ENCODE results near the gene ACTL9. TPM values are rescaled to one million over a fixed set of nuclear protein-coding genes. Genes with fewer than 3 reads are reported as not detected.

The ACTL9 gene
- polyA plus RNA-seq, 1 of the 3 experiments (the other 2 are of a cell fraction) = not detected

DNA sequence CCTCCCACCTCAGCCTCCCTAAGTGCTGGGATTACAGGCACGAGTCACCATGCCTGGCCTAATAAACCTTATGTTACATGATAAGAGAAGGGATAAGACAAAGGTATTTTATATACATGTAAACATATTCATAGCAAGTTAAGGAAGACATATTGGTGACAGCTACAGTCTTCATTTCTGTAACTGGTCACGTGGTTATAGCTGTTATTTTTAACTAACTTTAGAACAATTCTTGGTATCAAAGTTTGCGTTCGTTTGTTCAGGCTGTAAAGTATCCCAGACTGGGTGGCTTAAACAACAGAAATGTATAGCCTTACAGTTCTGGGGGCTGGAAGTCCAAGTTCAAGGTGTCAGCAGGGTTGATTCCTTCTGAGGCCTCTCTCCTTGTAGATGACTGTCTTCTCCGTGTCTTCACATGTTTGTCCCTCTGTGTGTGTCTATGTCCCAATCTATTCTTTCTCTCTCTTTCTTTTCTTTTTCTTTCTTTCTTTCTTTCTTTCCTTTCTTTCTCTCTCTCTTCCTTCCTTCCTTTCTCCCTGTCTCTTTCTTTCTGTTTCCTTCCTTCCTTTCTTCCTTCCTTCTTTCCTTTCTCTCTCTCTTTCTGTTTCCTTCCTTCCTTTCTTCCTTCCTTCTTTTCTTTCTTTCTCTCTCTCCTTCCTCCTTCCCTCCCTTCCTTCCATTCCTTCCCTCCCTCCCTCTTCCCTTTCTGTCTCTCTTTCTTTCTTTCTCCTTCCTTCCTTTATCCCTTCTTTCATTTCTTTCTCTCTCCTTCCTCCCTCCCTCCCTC, 7.6 kb downstream of the ACTL9 start:
- WGBS (ENCODE audit: low lambda C conversion rate) = 6% methylated on average over 5 of the region's 5 CpGs
- Histone ChIP-seq H3K27me3 (ENCODE audit: insufficient read depth) (peaks cover 11% of the 10 kb centered on the region; the same call in 1 of the 2 replicates), H3K4me3 (ENCODE audit: low read depth in 2 of 2, low read length in 1 of 2) (no peak overlapping the region), H3K4me2 (no peak overlapping the region), H3K4me1 (ENCODE audit: control insufficient read depth in 1 of 2, insufficient read depth in 2 of 2, low read depth in 1 of 2, low read length in 1 of 2) (no peaks in the 10 kb centered on the region), H4K20me1 (ENCODE audit: insufficient read depth) (no peaks in the 10 kb centered on the region), H3K27ac (ENCODE audit: low read depth in 2 of 2, low read length in 1 of 2) (no peak overlapping the region), H3K36me3 (replicated peaks in 1 of 2; ENCODE audit: control insufficient read depth in 1 of 2, insufficient read depth in 2 of 2, low read length in 1 of 2) (no peaks in the 10 kb centered on the region), H3K9me2 (no peaks in the 10 kb centered on the region), H3K79me2 (ENCODE audit: insufficient read depth) (no peaks in the 10 kb centered on the region), H3K9ac (no peak overlapping the region), H3F3A (replicated peaks; ENCODE audit: insufficient read depth) (no peaks in the 10 kb centered on the region), H3K9me3 (no peaks in the 10 kb centered on the region), H2AFZ (ENCODE audit: low read depth) (no peak overlapping the region)
- DNase-seq = no peak
- POLR2A ChIA-PET = no interaction called here
- CTCF ChIA-PET = interaction anchor here (2.4 kb wide), 1 partner anchor 110 kb away, joined by 7 read pairs; no protein-coding TSS in a partner anchor
- TF ChIP-seq RXRA (IDR thresholded peaks at IDR 0.05; ENCODE audit: borderline replicate concordance, low read depth) = no peak
- no peak for TF ChIP-seq USF1 (IDR thresholded peaks at IDR 0.05; ENCODE audit: borderline replicate concordance, low read depth)
- TF ChIP-seq SMC3 (IDR thresholded peaks at IDR 0.05; ENCODE audit: low read depth, low read length) = no peak
- TF ChIP-seq FOXJ3 (CRISPR knock-in tag; IDR thresholded peaks at IDR 0.05) = no peak
- TF ChIP-seq TEAD4 (IDR thresholded peaks at IDR 0.05; ENCODE audit: borderline replicate concordance, insufficient read depth) = no peak
- no peak for TF ChIP-seq GATA2 (CRISPR knock-in tag; IDR thresholded peaks at IDR 0.05)
- TF ChIP-seq EP300 (IDR thresholded peaks at IDR 0.05; ENCODE audit: borderline replicate concordance in 1 of 2, low read depth in 1 of 2, low read length in 1 of 2) = no peak
- TF ChIP-seq, protein P1, sequence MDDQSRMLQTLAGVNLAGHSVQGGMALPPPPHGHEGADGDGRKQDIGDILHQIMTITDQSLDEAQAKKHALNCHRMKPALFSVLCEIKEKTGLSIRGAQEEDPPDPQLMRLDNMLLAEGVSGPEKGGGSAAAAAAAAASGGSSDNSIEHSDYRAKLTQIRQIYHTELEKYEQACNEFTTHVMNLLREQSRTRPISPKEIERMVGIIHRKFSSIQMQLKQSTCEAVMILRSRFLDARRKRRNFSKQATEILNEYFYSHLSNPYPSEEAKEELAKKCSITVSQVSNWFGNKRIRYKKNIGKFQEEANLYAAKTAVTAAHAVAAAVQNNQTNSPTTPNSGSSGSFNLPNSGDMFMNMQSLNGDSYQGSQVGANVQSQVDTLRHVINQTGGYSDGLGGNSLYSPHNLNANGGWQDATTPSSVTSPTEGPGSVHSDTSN (IDR thresholded peaks at IDR 0.05) = no peak
- no peak for TF ChIP-seq TCF12 (IDR thresholded peaks at IDR 0.05)
- TF ChIP-seq, protein P2, sequence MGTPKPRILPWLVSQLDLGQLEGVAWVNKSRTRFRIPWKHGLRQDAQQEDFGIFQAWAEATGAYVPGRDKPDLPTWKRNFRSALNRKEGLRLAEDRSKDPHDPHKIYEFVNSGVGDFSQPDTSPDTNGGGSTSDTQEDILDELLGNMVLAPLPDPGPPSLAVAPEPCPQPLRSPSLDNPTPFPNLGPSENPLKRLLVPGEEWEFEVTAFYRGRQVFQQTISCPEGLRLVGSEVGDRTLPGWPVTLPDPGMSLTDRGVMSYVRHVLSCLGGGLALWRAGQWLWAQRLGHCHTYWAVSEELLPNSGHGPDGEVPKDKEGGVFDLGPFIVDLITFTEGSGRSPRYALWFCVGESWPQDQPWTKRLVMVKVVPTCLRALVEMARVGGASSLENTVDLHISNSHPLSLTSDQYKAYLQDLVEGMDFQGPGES (IDR thresholded peaks at IDR 0.05; ENCODE audit: low read depth, low read length) = no peak
- no peak for TF ChIP-seq SIN3A (IDR thresholded peaks at IDR 0.05; ENCODE audit: borderline replicate concordance, low read depth, low read length)
- TF ChIP-seq CHD2 (IDR thresholded peaks at IDR 0.05; ENCODE audit: low read length, partially characterized antibody) = no peak
- no peak for TF ChIP-seq RCOR1 (IDR thresholded peaks at IDR 0.05; ENCODE audit: low read length)
- no peak for TF ChIP-seq FOXM1 (IDR thresholded peaks at IDR 0.05; ENCODE audit: low read depth)

DNA sequence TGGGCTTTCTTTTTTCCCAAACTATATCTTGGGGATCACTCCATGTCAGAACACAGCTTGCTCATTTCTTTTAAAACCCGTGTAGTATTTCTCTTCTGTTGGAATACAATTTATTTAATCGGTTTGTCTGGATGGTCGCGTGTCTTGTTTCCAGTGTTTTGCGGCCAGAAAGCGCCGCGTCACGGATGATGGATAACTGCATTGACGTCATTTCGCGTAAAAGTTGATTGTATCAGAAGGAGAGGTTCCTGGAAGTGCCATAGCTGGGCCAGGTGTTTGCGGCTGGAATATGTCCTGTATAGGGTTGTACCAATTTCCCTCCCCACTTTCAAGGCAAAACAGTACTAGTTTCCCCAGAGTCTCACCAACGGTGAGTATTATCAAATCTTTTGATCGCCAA, 9.7 kb downstream of the ACTL9 start:
- H3K4me2 ChIP-seq = no peak overlapping the region
- 33% methylated on average over 15 of the region's 15 CpGs for WGBS (ENCODE audit: low lambda C conversion rate)
- DNase-seq = no peak
- H3K9me3 ChIP-seq = no peaks in the 10 kb centered on the region
- POLR2A ChIA-PET = no interaction called here
- no peak overlapping the region for H3K4me3 ChIP-seq (ENCODE audit: low read depth in 2 of 2, low read length in 1 of 2)
- CTCF ChIA-PET = interaction anchor here (1.5 to 2.4 kb wide), 2 partner anchors 35 to 108 kb away, joined by 4 to 7 read pairs; no protein-coding TSS in a partner anchor
- no peaks in the 10 kb centered on the region for H3F3A ChIP-seq (replicated peaks; ENCODE audit: insufficient read depth)
- peaks cover 11% of the 10 kb centered on the region; the same call in 1 of the 2 replicates for H3K27me3 ChIP-seq (ENCODE audit: insufficient read depth)
- H4K20me1 ChIP-seq (ENCODE audit: insufficient read depth) = no peaks in the 10 kb centered on the region
- no peaks in the 10 kb centered on the region for H3K4me1 ChIP-seq (ENCODE audit: control insufficient read depth in 1 of 2, insufficient read depth in 2 of 2, low read depth in 1 of 2, low read length in 1 of 2)
- H3K27ac ChIP-seq (ENCODE audit: low read depth in 2 of 2, low read length in 1 of 2) = no peak overlapping the region
- no peak overlapping the region for H2AFZ ChIP-seq (ENCODE audit: low read depth)
- H3K9me2 ChIP-seq = no peaks in the 10 kb centered on the region
- no peak overlapping the region for H3K9ac ChIP-seq
- H3K36me3 ChIP-seq (replicated peaks in 1 of 2; ENCODE audit: control insufficient read depth in 1 of 2, insufficient read depth in 2 of 2, low read length in 1 of 2) = no peaks in the 10 kb centered on the region
- H3K79me2 ChIP-seq (ENCODE audit: insufficient read depth) = no peaks in the 10 kb centered on the region
- TF ChIP-seq EZH2phosphoT487 (IDR thresholded peaks at IDR 0.05; ENCODE audit: borderline replicate concordance, low read depth) = no peak
- TF ChIP-seq ZBTB33 (IDR thresholded peaks at IDR 0.05; ENCODE audit: borderline replicate concordance, low read depth) = no peak
- TF ChIP-seq CHD2 (IDR thresholded peaks at IDR 0.05; ENCODE audit: low read length, partially characterized antibody) = no peak
- TF ChIP-seq TEAD4 (IDR thresholded peaks at IDR 0.05; ENCODE audit: borderline replicate concordance, insufficient read depth) = no peak
- no peak for TF ChIP-seq RAD21 (IDR thresholded peaks at IDR 0.05; ENCODE audit: low read length)
- TF ChIP-seq USF1 (IDR thresholded peaks at IDR 0.05; ENCODE audit: borderline replicate concordance, low read depth) = no peak
- no peak for TF ChIP-seq FOSL2 (IDR thresholded peaks at IDR 0.05; ENCODE audit: borderline replicate concordance, low read depth)
- TF ChIP-seq EP300 (IDR thresholded peaks at IDR 0.05; ENCODE audit: borderline replicate concordance in 1 of 2, low read depth in 1 of 2, low read length in 1 of 2) = no peak
- no peak for TF ChIP-seq YY1 (IDR thresholded peaks at IDR 0.05; ENCODE audit: low read depth)
- TF ChIP-seq RCOR1 (IDR thresholded peaks at IDR 0.05; ENCODE audit: low read length) = no peak
- no peak for TF ChIP-seq POLR2AphosphoS5 (IDR thresholded peaks at IDR 0.05; ENCODE audit: low read depth, low read length)
- TF ChIP-seq FOXM1 (IDR thresholded peaks at IDR 0.05; ENCODE audit: low read depth) = no peak
- TF ChIP-seq JUND (IDR thresholded peaks at IDR 0.05) = no peak

Measured in SK-N-SH (cell line).